OCI-LY1 (cell line): ENCODE results near the gene MOSPD2.

ENCODE experiments used
- CTCF ChIP-seq: fragments of 200-600 bp; sonication (generic), shearing (Covaris generic); IDR thresholded peaks from 2 replicates; pipeline ENCODE4 v1.5.1; 2017; ENCODE audit warnings: mild to moderate bottlenecking, antibody characterized with exemption, low read length, moderate library complexity, mixed read lengths
- EZH2 ChIP-seq: fragments of 200-600 bp; sonication (generic), shearing (Covaris generic); IDR thresholded peaks from 2 replicates; pipeline ENCODE4 v1.8.0; 2017; ENCODE audit warnings: borderline replicate concordance, mixed run types, mild to moderate bottlenecking, antibody characterized with exemption, low read length, moderate library complexity, mixed read lengths

- TF ChIP-seq CTCF = no peak
- no peak for TF ChIP-seq EZH2
Observed at GRCh38 chrX:14873676-14874049, 442 bp downstream of the MOSPD2 start.
